Measurements from ENCODE around the gene CXCL17. TPM values are rescaled to one million over a fixed set of nuclear protein-coding genes. Genes with fewer than 3 reads are reported as not detected.
"Not testable (repeated sequence)": the region's sequence is repeated elsewhere in the genome, so short reads cannot be mapped to it uniquely, and the experiment has no call there.

Gene CXCL17, protein sequence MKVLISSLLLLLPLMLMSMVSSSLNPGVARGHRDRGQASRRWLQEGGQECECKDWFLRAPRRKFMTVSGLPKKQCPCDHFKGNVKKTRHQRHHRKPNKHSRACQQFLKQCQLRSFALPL
- total RNA-seq (2014; rRNA removed; shearing (Covaris generic)) = not detected in 2 replicates

- no peak within 1 kb of the TSS for H3K27ac ChIP-seq
- H3K9me3 ChIP-seq (replicated peaks) = no peaks in the 10 kb centered on the region
- H3K4me1 ChIP-seq (replicated peaks) = no peaks in the 10 kb centered on the region
- no peak for DNase-seq (ENCODE audit: low read depth in 1 of 2, low spot score in 2 of 2)
- no peaks in the 10 kb centered on the region for H3K36me3 ChIP-seq
- H3K4me3 ChIP-seq = no peak within 1 kb of the TSS
- H3K27me3 ChIP-seq (replicated peaks) = 0 out of 2 replicates have a peak, but pooled peaks cover 3% of the 10 kb centered on the region
Observed at GRCh38 chr19:42442833-42443232, at the start of gene CXCL17. Gene CXCL17 (minus strand): TSS chr19:42442946. CDS start chr19:42442832, 114 bp downstream.

GRCh38 chr19:42488783-42489521, 46.2 kb upstream of the CXCL17 start:
- no peaks in the 10 kb centered on the region for H3K9me3 ChIP-seq (replicated peaks)
- DNase-seq (ENCODE audit: low read depth in 1 of 2, low spot score in 2 of 2) = no peak
- no peaks in the 10 kb centered on the region for H3K4me1 ChIP-seq (replicated peaks)
- no peak overlapping the region for H3K27ac ChIP-seq
- H3K27me3 ChIP-seq (replicated peaks) = 0 out of 2 replicates have a peak, but pooled peaks cover 9% of the 10 kb centered on the region
- no peaks in the 10 kb centered on the region for H3K36me3 ChIP-seq
- H3K4me3 ChIP-seq = no peak overlapping the region

DNA sequence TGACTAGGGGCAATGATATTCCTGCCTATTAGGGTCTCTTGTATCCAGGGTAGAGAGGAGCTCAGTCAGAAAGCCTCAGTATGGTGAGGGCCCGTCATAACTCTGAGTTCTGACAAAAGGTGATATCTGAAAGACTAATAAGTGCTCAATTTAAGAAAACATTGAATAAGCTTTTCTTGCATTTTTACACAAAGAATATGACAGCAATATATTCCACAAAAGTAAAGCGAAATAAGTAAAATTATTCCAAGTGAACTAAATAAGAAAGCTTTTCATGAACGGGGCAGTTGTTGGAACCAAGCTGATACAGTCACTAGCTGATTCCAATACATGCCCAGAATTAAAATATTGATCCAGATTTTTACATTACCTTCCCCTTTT, 45.0 kb upstream of the CXCL17 start:
- H3K27me3 ChIP-seq (replicated peaks) = 0 out of 2 replicates have a peak, but pooled peaks cover 9% of the 10 kb centered on the region
- no peak overlapping the region for H3K27ac ChIP-seq
- H3K4me3 ChIP-seq = no peak overlapping the region
- no peaks in the 10 kb centered on the region for H3K36me3 ChIP-seq
- DNase-seq (ENCODE audit: low read depth in 1 of 2, low spot score in 2 of 2) = no peak
- no peaks in the 10 kb centered on the region for H3K4me1 ChIP-seq (replicated peaks)
- no peaks in the 10 kb centered on the region for H3K9me3 ChIP-seq (replicated peaks)

GRCh38 chr19:42487032-42487797, 44.5 kb upstream of the CXCL17 start:
- Histone ChIP-seq H3K27ac (no peak overlapping the region), H3K4me3 (no peak overlapping the region), H3K27me3 (replicated peaks) (0 out of 2 replicates have a peak, but pooled peaks cover 9% of the 10 kb centered on the region), H3K36me3 (no peaks in the 10 kb centered on the region), H3K9me3 (replicated peaks) (no peaks in the 10 kb centered on the region), H3K4me1 (replicated peaks) (no peaks in the 10 kb centered on the region)
- DNase-seq (ENCODE audit: low read depth in 1 of 2, low spot score in 2 of 2) = no peak

GRCh38 chr19:42485036-42485435, 42.3 kb upstream of the CXCL17 start:
- not testable (repeated sequence) for H3K27me3 ChIP-seq (replicated peaks); H3K27ac ChIP-seq; DNase-seq (ENCODE audit: low read depth in 1 of 2, low spot score in 2 of 2); H3K4me1 ChIP-seq (replicated peaks); H3K9me3 ChIP-seq (replicated peaks); H3K4me3 ChIP-seq; H3K36me3 ChIP-seq

GRCh38 chr19:42480335-42481095, 37.8 kb upstream of the CXCL17 start:
- Histone ChIP-seq H3K9me3 (replicated peaks) (no peaks in the 10 kb centered on the region), H3K27ac (no peak overlapping the region), H3K27me3 (replicated peaks) (no peaks in the 10 kb centered on the region), H3K36me3 (no peaks in the 10 kb centered on the region), H3K4me1 (replicated peaks) (no peaks in the 10 kb centered on the region), H3K4me3 (no peak overlapping the region)
- peak in 1 of 2 experiments; percentile 23 for DNase-seq (ENCODE audit: low read depth in 1 of 2, low spot score in 2 of 2)

DNA sequence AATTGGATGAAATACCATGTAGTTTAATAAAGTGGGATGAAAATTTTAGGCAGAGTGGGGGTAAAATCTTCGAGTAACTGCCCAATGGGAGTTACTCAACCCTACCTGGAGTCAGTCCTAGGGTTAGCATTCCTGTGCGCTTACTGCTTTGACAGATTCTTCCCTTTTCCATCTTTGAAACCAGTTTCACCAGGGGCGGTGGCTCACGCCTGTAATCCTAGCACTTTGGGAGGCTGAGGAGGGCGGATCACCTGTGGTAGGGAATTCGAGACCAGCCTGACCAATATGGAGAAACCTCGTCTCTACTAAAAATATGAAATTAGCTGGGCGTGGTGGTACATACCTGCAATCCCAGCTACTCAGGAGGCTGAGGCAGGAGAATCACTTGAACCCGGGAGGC, 37.0 kb upstream of the CXCL17 start:
- H3K4me1 ChIP-seq (replicated peaks) = no peaks in the 10 kb centered on the region
- DNase-seq (ENCODE audit: low read depth in 1 of 2, low spot score in 2 of 2) = no peak

DNA sequence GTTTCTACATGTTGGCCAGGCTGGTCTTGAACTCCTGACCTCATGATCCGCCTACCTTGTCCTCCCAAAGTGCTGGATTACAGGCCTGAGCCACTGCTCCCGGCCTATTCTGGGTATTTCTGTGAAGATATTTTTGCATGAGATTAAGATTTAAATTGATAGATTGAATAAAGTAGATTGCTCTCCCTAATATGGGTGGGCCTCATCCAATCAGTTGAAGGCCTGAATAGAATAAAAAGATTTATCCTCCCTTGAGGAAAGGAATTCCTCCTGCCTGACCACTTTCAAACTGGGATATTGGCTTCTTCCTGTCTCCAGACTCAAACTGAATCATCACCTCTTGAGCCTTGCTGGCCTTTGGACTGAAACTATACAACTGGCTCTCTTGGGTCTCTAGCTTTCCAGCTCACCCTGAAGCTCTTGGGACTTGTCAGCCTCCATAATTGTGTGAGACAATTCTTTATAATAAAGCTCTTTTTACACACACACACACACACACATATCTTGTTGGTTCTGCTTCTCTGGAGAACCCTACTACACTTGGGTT, 36.1 kb upstream of the CXCL17 start:
- H3K27ac ChIP-seq = no peak overlapping the region
- H3K4me3 ChIP-seq = no peak overlapping the region
- DNase-seq (ENCODE audit: low read depth in 1 of 2, low spot score in 2 of 2) = no peak
- no peaks in the 10 kb centered on the region for H3K9me3 ChIP-seq (replicated peaks)
- H3K27me3 ChIP-seq (replicated peaks) = no peaks in the 10 kb centered on the region
- no peaks in the 10 kb centered on the region for H3K36me3 ChIP-seq
- no peaks in the 10 kb centered on the region for H3K4me1 ChIP-seq (replicated peaks)

More for the DNA sequence above, 37.0 kb upstream of the CXCL17 start:
- Histone ChIP-seq H3K36me3 (no peaks in the 10 kb centered on the region), H3K9me3 (replicated peaks) (no peaks in the 10 kb centered on the region), H3K4me3 (no peak overlapping the region), H3K27me3 (replicated peaks) (no peaks in the 10 kb centered on the region), H3K27ac (no peak overlapping the region)

DNA sequence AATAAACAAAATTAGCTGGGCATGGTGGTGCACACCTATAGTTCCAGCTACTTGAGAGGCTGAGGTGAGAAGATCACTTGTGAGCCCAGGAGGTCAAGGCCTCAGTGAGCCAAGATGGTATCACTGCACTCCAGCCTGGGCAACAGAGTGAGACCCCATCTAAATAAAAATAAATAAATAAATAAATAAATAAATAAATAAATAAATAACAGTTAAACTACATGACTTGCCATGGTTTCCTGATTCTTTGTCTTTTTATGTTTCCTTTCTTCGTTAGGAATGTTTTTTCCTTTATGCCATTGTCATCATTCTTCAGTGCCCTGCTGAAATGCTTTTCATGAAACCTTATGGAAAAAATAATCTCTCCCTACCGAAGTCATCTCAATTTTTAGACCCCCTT, 35.2 kb upstream of the CXCL17 start:
- Histone ChIP-seq H3K27ac (no peak overlapping the region), H3K4me1 (replicated peaks) (no peaks in the 10 kb centered on the region), H3K36me3 (no peaks in the 10 kb centered on the region), H3K9me3 (replicated peaks) (no peaks in the 10 kb centered on the region), H3K27me3 (replicated peaks) (no peaks in the 10 kb centered on the region; the same call in 1 of the 2 replicates), H3K4me3 (no peak overlapping the region)
- no peak for DNase-seq (ENCODE audit: low read depth in 1 of 2, low spot score in 2 of 2)

DNA sequence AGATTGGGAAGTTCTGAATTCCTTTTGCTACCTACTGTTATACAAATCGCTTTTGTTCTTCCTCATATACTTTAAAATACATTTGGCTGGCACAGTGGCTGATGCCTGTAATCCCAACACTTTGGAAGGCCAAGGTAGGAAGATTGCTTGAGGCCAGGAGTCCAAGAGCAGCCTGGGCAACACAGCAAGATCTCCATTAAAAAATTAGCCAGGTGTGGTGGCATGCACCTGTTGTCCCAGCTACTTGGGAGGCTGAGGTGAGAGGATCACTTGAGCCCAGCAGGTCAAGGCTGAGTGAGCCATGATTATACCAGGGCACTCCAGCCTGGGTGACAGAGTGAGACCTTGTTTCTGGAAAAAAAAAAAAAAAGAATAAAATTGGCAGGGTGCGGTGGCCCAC, 34.4 kb upstream of the CXCL17 start:
- no peak for DNase-seq (ENCODE audit: low read depth in 1 of 2, low spot score in 2 of 2)
- H3K36me3 ChIP-seq = no peaks in the 10 kb centered on the region
- no peak overlapping the region for H3K4me3 ChIP-seq
- no peaks in the 10 kb centered on the region; the same call in 1 of the 2 replicates for H3K27me3 ChIP-seq (replicated peaks)
- no peak overlapping the region for H3K27ac ChIP-seq
- H3K4me1 ChIP-seq (replicated peaks) = no peaks in the 10 kb centered on the region
- H3K9me3 ChIP-seq (replicated peaks) = no peaks in the 10 kb centered on the region

GRCh38 chr19:42475366-42475765, 32.6 kb upstream of the CXCL17 start:
- DNase-seq (ENCODE audit: low read depth in 1 of 2, low spot score in 2 of 2) = no peak
- Histone ChIP-seq H3K4me3 (no peak overlapping the region), H3K9me3 (replicated peaks) (no peaks in the 10 kb centered on the region), H3K27ac (no peak overlapping the region), H3K36me3 (no peaks in the 10 kb centered on the region), H3K27me3 (replicated peaks) (no peaks in the 10 kb centered on the region; the same call in 1 of the 2 replicates), H3K4me1 (replicated peaks) (no peaks in the 10 kb centered on the region)

DNA sequence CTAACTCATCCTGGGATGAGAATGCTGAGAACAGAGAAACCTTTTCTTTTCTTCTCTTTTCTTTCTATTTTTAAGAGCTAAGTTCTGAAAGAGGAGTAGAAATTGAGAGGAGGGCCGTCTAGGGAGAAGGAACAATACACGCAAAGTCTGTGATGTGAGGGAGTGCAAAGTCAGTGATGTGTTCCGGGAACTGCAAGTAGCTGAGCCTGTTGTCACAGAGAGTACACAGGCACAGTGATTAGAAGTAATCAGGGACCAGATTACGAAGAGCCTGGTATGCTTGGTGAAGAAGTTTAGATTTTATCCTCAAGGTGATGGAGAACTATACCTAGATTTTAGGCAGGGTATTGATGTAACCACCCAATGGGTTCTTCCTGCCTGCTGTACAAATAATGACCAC, 32.0 kb upstream of the CXCL17 start:
- H3K4me3 ChIP-seq = no peak overlapping the region
- DNase-seq (ENCODE audit: low read depth in 1 of 2, low spot score in 2 of 2) = no peak
- H3K9me3 ChIP-seq (replicated peaks) = no peaks in the 10 kb centered on the region
- no peak overlapping the region for H3K27ac ChIP-seq
- H3K4me1 ChIP-seq (replicated peaks) = no peaks in the 10 kb centered on the region; the same call in 1 of the 2 replicates
- no peaks in the 10 kb centered on the region; the same call in 1 of the 2 replicates for H3K27me3 ChIP-seq (replicated peaks)
- H3K36me3 ChIP-seq = no peaks in the 10 kb centered on the region

GRCh38 chr19:42473686-42474085, 30.9 kb upstream of the CXCL17 start:
- DNase-seq (ENCODE audit: low read depth in 1 of 2, low spot score in 2 of 2) = no peak
- no peaks in the 10 kb centered on the region for H3K36me3 ChIP-seq
- no peak overlapping the region for H3K27ac ChIP-seq
- H3K9me3 ChIP-seq (replicated peaks) = no peaks in the 10 kb centered on the region
- no peaks in the 10 kb centered on the region; the same call in 1 of the 2 replicates for H3K27me3 ChIP-seq (replicated peaks)
- H3K4me1 ChIP-seq (replicated peaks) = peaks cover under 1% of the 10 kb centered on the region
- no peak overlapping the region for H3K4me3 ChIP-seq
